GM12878 (cell line): Measurements from ENCODE around the gene HECTD4.

Experiments
- BCLAF1 ChIP-seq: fragments of 450-650 bp; IDR thresholded peaks from 2 replicates; pipeline ENCODE4 v1.6.1; 2017; ENCODE audit warnings: antibody characterized with exemption, mild to moderate bottlenecking, moderate library complexity
- FOXK2 ChIP-seq: fragments of 450-650 bp; IDR thresholded peaks from 2 replicates; pipeline ENCODE4 v1.6.1; 2017; ENCODE audit warnings: mild to moderate bottlenecking, moderate library complexity
- NFYA ChIP-seq: IDR thresholded peaks from 2 replicates; pipeline ENCODE4 v1.6.1; 2011; ENCODE audit warnings: low read depth, mild to moderate bottlenecking, low read length, improper control_type of control experiment, borderline replicate concordance
- NRF1 ChIP-seq: conservative IDR thresholded peaks from 2 replicates; pipeline ENCODE4 v1.6.1; 2011; ENCODE audit warnings: mild to moderate bottlenecking, low read depth, low read length, improper control_type of control experiment
- POLR2A ChIP-seq: IDR thresholded peaks from 2 replicates; pipeline ENCODE4 v1.6.1; 2011; ENCODE audit warnings: low read depth, mild to moderate bottlenecking, low read length
- POLR2AphosphoS5 ChIP-seq: IDR thresholded peaks from 2 replicates; pipeline ENCODE4 v1.6.1; 2011; ENCODE audit warnings: mild to moderate bottlenecking, low read length, inconsistent platforms
- SMC3 ChIP-seq: IDR thresholded peaks from 2 replicates; pipeline ENCODE4 v1.6.1; 2011; ENCODE audit warnings: low read length, improper control_type of control experiment, borderline replicate concordance
- TF ChIP-seq, protein P1 (sequence below), 3 experiments: IDR thresholded peaks in 2 of 3; conservative IDR thresholded peaks in 1 of 3; 2 replicates each; pipeline ENCODE4 v1.5.1; 2011; ENCODE audit warnings: low read depth in 3 of 3, low read length in 3 of 3, mild to moderate bottlenecking in 3 of 3, control low read depth in 2 of 3, moderate library complexity in 2 of 3, inconsistent platforms in 1 of 3, mixed read lengths in 1 of 3; ENCODE audit not compliant: control insufficient read depth in 2 of 3, insufficient read depth in 1 of 3; ENCODE audit errors: extremely low read depth in 1 of 3

GRCh38 chr12:112190231-112191025, 191.8 kb downstream of the HECTD4 start:
- TF ChIP-seq NRF1 = no peak
- TF ChIP-seq SMC3 = no peak
- TF ChIP-seq, protein P1, sequence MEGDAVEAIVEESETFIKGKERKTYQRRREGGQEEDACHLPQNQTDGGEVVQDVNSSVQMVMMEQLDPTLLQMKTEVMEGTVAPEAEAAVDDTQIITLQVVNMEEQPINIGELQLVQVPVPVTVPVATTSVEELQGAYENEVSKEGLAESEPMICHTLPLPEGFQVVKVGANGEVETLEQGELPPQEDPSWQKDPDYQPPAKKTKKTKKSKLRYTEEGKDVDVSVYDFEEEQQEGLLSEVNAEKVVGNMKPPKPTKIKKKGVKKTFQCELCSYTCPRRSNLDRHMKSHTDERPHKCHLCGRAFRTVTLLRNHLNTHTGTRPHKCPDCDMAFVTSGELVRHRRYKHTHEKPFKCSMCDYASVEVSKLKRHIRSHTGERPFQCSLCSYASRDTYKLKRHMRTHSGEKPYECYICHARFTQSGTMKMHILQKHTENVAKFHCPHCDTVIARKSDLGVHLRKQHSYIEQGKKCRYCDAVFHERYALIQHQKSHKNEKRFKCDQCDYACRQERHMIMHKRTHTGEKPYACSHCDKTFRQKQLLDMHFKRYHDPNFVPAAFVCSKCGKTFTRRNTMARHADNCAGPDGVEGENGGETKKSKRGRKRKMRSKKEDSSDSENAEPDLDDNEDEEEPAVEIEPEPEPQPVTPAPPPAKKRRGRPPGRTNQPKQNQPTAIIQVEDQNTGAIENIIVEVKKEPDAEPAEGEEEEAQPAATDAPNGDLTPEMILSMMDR (IDR thresholded peaks at IDR 0.05 in 2 of 3, conservative IDR thresholded peaks at IDR 0.05 in 1 of 3; ENCODE audit: control insufficient read depth in 2 of 3, extremely low read depth in 1 of 3, insufficient read depth in 1 of 3, low read depth in 3 of 3, low read length in 3 of 3) = no peak
- no peak for TF ChIP-seq BCLAF1
- no peak for TF ChIP-seq POLR2A
- TF ChIP-seq POLR2AphosphoS5 = no peak
- no peak for TF ChIP-seq NFYA
- no peak for TF ChIP-seq FOXK2
